Measurements from ENCODE around the gene ELL.

DNA sequence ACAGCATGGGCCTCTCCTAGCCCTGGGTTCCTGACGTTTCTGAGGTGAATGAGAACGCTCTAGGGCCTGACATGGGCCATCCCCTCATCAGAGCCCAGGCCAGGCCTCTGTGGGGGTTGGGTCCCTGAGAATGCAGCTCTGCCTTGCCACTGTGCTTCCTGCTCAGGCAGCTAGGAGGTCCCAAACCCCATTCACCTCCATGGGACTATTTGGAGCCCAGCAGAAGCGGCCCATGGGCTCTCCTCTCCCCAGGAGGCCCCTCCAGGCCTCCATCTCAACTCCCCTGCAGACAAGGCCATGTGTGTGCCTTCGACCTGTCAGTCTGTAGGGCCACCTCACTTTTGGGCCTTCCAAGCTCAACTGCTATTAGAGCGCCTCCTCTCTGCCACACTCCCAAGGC is 36.9 kb downstream of the ELL start:
- TF ChIP-seq, protein P1, sequence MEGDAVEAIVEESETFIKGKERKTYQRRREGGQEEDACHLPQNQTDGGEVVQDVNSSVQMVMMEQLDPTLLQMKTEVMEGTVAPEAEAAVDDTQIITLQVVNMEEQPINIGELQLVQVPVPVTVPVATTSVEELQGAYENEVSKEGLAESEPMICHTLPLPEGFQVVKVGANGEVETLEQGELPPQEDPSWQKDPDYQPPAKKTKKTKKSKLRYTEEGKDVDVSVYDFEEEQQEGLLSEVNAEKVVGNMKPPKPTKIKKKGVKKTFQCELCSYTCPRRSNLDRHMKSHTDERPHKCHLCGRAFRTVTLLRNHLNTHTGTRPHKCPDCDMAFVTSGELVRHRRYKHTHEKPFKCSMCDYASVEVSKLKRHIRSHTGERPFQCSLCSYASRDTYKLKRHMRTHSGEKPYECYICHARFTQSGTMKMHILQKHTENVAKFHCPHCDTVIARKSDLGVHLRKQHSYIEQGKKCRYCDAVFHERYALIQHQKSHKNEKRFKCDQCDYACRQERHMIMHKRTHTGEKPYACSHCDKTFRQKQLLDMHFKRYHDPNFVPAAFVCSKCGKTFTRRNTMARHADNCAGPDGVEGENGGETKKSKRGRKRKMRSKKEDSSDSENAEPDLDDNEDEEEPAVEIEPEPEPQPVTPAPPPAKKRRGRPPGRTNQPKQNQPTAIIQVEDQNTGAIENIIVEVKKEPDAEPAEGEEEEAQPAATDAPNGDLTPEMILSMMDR (conservative IDR thresholded peaks at IDR 0.05): no peak
- TF ChIP-seq EZH2 (IDR thresholded peaks at IDR 0.05; ENCODE audit: low read depth): no peak
